ENCODE measurements around the gene ADPRS.

The ADPRS gene

DNA sequence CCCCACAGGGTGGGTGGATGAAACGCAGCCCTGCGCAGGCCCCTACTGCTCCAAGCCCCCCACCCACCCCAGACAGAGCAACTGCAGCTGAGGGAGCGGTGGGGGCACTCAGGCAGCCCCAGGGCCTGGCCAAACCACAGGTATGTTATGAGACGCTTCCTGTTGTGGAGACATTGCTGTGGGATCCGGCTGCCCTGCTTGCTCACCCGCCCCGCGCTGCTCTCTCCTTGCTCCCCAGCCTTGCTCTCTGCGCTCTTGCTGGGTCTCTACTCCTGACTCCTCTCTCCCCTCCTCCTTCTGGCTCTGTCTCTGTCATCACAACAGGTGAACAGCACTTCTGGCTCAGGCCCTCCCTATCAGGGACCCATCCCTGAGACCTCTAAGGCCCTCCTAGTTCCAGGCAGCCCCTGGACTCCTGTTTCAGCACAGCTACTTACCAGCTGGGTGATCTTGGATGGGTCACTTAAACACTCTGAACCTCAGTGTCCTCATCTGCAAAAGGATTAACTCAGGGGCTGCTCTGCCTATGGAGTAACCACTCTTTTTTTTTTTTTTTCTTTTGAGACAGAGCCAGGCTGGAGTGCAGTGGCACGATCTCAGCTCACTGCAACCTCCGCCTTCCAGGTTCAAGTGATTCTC is 20.5 kb downstream of the ADPRS start:
- DNase-seq = no peak

DNA sequence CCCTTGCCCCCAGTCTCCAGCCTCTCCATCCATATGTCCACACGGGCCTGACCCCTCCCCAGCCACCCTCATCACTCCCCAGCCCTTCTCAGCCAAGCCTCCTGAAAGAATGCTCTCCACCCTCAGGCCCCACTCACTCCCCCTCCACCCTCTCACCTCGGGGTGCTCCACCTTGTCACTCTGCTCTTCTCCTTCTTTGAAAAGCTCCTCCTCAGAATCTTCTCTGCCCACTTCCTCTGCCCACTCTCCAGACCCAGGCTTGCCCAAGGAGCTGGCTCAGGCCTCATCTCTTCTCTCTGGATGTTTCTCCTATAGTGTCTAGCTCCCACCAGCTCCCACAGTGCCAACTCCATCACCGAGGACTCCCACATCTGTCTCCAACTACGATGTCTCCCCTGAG is 22.5 kb downstream of the ADPRS start:
- DNase-seq = no peak

DNA sequence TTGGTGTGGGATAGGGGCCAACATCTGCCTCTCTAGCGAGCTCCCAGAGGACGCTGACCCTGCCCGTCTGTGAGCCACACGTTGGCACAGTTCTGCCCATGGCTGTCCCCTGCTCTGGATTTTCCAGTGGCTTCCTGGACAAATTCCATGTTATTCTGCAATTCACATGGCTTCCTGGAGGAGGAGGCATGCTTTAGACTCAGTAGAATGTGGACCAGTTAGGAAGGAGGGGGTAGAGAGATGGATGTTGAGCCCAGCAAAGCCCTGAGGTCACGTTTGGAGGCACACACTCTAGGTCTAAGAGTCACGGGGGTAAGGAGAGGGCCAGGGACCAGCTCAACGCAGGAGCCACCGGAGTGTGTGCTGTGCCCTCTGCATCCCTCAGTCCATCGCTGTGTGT is 24.1 kb downstream of the ADPRS start:
- DNase-seq = no peak

DNA sequence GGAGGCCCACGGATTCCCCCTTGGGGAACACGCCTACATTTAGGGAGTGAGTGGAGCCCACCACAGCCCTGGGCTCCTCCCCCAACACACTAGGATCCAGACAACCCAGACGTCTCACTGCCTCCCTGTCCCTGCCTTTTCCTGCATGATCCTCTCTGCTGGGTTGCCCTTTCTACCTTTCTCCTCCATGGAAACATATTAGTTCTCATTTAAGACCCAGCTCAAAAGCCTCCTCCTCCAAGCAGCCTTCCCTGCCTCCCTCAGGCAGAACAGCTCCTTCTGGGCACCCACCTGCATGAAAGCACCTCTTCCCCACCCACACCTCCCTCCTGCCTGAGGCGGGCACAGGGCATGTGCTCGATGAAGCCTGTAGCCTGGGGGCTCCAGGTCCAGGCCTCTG is 25.7 kb downstream of the ADPRS start:
- no peak for DNase-seq

DNA sequence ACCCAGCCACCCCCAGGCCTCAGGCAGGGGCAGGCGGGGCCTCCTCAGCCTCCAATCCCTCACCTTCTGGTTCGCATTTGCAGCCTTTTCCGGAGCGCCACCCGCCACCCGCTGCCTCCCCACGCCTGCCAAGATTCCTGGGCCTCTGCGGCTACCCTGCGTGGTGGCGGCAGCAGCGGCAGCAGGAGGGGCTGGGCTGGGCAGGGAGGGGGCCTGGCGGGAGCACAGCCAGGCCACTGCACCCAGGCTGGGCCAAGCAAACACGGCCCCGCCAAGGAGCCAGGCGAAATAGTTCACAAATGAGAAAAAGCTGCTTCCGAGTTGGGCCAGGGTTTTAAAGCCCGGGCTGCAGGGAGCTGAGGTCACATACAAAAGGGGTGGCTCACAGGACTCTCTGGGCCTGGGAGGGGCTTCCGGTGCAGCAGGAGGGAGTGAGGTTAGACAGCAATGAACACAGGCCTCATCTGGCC is 26.5 kb downstream of the ADPRS start:
- DNase-seq = no peak

DNA sequence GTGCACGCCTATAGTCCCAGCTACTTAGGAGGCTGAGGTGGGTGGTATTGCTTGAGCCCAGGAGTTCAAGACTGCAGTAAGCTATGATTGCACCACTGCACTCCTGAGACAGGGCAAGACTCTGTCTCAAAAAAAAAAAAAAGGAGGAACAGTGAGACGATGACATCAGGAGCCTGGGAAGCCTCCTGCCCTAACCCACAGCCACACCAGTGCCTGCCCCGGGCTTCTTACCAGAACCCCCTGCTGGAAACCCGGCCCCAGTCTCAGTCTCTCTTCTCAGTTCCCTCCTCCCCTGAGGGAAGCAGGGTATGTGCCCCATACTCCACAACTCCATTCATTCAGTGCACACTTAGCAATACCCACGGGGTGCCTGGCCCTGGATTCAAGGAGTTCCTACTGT is 27.2 kb downstream of the ADPRS start:
- no peak for DNase-seq

DNA sequence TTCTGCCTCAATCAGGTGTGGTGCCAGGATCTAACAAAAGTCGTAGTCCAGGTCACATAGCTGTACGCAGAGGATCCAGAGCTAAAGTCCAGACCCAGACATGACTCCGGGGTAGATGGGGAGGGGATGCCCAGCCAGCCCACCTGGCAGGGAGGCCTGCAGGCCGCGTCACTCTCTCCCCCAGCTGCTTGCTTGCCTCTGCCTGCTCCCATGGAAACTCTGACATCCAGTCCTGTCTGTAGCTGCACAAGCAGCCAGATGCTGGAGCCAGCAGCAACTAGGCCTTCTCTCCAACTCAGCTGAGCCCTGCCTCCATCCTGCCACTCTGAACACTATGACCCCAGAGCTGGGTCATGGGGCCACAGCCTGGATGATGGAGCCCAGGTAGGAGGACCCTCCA is 28.2 kb downstream of the ADPRS start:
- no peak for DNase-seq

DNA sequence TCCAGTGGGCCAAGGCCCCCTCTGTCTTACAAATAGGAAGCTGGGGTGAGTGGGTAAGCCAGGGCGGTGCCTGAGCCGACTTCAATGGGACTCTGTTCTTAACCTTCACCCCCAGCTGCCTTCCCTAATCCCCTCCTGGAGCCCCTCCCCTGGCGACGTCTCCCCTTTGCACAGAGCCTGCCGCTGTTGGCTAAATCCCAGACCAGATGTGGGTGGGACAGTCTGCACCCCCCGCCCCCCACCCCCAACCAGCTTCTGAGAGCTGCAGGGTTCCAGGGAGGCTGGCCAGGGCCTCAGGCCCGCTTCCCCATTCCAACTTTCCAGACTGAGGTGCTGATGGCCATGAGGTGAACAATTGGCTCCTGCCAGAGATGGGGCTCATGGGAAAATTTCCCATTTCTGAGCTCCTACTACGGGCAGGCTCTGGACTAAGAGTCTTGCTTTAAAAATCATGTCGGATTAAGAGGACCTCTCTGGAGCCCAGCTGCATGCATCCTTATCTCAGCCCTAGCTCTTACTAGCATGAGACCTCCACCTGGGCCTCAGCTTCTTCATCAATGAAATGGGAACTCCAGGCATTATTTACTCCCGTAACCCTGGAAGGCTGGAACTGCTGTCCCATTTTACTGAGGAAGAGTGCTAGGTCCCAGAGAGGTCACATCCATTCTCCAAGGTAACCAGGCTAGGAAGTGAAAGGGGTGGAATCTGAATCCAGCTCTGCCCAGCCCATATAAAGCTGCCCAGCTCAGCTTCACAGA is 29.9 kb downstream of the ADPRS start:
- DNase-seq = no peak

DNA sequence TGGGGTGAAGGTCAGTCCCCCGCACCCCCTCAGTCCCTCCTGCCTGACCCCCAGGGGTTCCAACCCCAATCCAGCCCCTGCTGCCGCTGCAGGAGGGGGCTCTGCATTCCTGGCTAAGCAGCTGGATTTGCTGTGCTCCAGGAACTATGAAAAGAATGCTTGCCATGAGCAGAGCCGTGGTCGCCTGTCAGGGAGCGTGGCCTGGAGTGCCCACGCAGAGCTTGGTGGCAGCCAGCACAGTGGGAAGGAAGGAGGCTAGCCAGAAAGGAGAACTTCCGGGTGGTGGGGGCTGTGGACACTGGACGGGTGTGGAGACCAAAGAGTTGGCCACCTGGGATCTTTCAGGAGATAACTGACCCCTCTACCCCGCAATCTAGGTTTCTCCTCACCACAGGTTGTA is 30.8 kb downstream of the ADPRS start:
- DNase-seq = no peak

DNA sequence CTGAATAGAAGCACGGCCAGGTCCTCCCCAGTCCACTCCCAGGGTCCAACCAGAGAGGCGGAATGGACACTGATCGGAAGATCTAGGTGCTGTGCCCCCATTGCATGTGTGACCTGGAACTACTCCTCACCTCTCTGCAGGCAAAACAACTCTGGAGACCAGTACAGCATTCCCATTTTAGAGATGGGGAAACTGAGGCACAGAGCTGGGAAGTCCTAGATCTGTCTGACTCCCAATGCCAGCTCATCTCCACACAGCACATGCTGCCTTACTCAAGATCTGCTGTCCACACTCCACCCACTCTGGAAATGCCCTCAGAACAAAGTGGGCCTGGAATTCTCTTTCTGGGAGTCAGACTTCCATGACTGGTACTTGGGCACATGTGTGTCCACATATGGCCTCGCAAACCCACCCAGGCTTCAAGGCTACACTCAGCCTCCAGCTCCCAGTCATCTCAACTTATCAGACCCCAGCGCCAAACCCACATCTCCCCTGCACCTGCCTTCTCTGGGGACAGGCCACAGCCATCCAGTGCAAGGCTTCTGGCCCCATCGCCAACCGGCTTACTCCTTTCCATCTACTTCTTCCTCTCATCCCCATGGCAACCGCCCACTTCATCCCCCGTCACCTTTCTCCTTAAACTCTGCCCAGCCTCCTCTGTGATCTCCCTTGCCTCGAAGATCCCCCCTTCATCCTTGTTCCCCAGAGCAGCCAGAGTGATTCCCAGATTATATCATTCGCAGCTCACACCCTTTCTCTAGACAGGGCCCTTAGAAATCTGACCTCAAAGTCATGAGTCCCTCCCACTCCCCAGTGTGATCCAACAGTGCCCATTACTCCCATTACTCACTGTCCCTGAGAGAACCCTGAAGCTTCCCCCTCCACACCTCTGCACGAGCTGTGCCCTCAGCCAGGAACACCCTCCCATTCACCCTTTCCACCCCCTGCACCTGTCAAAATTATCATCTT is 33.7 kb downstream of the ADPRS start:
- DNase-seq = no peak

DNA sequence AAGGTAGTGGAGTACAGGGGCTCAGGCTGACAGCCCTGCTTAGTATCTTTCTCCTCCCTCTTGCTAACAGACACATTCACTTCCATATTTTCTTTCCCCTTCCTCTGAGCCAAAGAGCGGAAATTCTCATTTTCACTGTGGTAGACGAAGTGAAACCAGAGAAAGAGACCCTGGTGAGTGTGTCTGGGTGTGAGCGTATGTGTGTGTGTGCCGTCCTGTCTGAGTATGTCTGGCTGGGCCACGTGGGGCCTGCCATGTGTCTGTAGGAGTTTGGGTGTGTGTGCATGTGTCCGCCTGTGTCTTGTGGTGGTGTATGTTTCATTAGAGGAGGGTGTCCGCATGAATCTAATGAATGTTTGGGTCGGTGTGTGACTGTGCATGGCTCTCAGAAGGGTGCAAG is 34.7 kb downstream of the ADPRS start:
- DNase-seq = no peak

DNA sequence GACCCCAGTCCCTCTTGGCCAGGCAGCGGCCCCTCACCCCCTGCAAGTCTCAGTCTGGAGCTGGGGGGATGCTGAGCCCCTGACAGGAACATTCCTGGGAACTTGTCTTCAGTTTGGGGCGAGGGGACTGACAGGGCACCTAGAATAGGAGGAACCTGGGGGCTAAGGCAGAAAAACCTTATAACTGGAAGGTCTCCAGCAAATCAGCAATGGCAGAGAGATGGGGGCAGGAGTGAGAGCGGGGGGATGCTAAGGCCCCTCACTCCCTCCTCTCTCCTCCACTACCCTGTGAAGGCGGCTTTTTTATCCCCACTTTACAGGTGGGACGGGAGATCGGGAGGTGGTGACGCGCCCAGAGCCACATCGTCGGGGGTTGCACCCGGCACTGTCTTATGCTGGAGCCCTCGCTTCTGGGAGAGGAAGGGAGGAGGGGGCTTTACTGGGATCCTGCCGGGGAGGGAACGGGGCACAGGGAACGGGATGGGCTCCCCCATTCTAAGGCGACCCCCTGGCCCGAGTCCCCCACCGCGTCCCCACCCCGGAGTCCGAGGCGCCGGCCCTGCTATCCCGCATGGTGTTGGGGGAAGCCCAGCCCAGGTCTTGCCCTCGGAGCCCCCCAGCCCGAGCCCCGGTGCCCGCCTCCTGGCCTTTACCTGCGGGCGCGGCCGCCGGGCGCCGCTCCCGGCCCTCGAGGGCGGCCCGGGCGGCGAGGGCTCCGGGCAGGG is 35.9 kb downstream of the ADPRS start:
- no peak for DNase-seq

DNA sequence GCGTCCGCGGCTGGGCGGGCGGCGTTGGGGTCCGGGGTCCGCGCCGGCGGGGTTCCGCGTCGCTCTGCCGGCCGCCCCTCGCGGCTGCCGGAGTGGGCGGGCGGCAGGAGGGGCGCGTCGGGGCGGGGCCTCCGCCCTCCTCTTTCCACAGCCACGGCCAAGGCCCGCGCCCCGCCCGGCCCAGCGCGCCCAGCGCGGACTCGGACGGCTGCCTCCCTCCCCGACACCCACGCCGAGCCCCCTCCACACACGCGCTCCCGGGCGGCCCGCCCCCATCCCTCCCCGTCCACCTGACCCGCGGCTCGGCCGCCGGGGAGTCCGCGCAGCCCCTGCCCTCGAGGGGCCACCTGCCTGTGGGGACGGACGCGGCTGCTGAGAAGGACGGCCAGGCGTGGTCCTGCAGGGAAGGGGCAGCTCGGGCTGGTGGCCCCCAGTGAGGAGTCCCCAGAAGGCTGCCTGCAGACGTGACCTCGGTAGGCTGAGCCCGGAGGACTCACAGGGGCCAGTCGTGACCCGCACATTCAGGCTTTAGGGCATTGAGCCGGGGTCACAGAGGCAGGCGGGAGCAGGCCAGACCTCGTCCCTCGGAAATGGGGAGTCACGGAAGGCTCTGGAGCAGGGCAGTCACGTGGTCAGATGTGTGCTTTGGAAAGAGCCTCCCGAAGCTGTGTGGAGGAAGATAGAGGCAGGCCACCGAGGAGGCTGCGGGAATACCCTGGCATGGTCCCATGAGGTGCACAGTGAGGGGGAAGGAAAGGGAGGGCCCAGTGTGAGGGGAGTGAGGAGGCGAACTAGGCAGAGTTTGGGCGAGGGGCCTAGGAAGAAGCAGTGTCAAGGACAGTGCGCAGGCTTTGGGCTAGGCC is 36.7 kb downstream of the ADPRS start, which contains the start of gene COL8A2:
Gene COL8A2 (minus strand): TSS at position 94 of the 863 bp plus-strand sequence. CDS start 24,980 bp downstream, outside the sequence.
- DNase-seq = no peak

DNA sequence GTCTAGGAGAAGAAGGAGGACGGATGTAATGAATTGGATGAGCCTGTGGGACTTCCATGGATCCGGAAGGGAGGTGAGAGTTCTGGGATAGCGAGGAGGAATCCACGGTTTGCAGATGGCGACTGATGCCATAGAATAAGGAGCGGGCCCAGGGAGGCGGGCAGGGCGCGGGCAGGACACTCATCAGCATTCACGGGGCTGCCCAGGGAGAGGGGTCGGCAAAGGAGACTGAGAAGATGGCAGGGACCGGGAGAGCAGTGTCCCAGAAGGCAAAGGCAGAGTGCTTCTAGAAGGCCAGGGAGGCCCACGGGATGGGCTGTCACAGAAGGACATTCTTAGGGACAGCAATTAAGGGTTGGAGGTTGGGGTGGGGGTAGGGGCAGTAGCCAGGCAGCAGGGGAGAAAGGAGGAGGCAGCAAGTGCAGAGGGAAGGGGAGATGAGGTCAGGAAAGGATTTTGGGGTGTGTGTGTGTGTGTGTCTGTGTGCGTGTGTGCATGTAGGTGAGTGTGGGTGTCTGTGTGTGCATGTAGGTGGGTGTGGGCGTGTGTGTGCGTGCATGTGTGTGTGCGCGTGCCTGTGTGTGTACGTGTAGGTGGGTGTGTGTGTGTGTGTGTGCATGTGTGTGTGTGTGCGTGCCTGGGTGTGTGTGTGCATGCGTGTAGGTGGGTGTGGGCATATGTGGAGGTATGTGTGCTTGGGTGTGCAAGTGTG is 37.5 kb downstream of the ADPRS start:
- no peak for DNase-seq

DNA sequence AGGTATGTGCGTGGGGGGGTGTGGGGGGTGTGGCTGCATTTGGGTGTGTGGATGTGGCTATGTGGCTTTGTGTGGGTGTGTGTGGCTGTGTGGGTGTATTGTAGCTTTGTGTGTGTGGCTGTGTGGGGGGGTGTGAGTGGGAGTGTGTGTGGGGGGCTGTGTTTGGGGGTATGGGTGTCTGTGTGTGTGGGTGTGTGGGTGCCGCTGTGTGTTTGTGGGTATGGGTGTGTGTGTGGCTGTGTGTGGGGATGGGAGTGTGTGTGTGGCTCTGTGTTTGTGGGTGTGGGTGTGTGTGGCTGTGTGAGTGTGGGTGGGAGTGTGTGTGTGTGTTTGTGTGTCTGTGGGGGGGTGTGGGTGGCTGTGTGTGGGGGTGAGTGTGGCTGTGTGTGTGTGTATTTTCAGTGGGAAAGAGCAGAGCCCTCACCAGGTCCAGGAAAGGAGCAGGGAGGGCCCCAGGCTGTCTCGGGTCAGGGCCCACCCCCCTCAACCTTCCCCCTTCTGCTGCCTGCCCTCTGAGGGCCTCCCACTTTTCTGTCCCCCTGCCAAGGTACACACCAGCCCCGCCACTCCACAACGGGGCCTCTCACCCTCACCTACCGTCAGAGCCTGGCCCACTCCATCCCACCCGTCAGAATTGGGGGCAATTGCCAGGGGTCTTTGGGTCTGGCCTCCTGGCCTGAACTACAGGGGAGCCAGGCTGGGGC is 38.3 kb downstream of the ADPRS start:
- DNase-seq = no peak

DNA sequence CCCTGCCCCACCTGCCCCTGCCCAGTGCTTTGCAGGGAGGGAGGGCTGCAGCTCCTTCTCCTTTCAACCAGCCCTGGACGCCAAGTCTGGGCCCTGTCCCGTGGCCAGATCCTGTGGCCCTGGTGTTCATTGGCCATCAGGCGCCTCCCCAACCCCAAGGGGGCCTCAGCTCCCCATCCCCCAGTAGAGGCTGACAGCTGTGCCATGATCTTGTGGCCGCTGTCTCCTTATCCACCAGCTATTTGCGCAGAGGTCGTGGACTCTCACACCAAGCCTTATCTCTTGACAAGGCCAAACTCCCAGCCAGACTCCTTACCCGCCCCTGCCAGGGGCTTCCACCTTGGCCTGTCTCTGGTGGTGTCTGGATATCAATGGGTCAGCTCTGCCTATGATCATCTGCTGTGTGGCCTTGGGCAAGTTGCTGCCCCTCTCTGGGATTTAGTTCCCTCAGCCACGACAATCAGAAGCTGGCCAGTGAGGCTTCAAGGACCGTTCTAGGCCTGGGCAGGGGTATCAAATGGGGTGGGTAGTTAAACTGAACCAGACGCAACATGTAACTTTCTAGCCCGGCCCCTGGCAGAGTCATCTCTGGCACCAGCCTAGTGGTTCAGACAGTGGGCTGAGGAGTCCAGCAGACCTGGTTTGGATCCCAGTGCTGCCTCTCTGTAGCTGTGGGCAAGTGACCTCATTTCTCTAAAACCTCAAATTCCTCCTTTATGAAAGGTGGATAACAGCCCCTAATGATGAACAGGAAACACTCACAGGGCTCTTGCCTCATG is 39.6 kb downstream of the ADPRS start:
- no peak for DNase-seq

DNA sequence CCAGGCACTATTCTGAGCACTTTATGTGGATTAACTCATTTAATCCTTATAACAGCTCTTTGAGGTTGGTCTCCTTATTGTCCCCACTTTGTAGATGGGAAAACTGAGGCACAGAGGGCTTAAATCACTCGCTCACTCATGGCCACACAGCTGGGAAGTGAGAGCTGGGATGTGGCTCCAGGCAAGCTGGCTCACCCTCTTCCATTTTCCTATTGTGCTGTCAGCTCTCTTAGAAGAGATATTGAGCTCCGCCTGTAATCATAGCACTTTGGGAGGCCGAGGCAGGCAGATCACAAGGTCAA is 40.2 kb downstream of the ADPRS start:
- DNase-seq = no peak

DNA sequence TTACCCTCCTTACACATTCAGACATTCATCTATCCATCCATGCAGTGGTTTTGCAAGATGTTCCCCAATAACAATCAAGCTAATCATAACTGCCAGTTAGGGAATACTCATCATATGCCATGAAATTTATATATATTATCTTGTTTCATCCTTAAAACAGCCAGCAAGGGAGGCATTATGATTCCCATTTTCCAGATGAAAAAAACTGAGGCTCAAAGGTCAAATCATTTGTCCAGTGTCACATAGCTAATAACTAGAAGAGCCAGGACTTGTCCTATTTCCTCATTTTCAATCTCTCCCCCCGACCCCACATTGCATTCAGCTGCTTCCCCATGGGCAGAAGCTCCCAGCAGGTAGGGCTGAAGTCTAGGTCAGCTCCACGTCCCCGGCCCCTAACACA is 43.3 kb downstream of the ADPRS start:
- DNase-seq = no peak

DNA sequence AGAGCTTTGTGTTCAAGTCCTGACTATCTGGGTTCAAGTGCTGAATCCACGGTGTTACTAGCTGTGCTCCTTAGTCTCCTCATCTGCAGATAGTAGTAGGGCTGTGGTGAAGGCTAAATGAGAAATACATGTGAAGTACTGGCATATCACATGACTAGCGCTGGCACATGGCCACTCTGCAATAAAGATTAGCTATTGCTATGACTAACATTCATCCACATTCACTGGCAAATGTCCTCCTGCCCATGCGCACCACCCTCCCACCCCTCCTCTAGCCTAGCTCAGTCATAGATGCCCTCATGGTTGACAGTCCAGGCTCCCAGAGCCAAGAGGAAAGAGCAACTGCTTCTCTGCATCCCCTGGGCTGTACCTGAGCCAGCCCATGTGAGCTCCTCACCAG is 44.8 kb downstream of the ADPRS start:
- no peak for DNase-seq

DNA sequence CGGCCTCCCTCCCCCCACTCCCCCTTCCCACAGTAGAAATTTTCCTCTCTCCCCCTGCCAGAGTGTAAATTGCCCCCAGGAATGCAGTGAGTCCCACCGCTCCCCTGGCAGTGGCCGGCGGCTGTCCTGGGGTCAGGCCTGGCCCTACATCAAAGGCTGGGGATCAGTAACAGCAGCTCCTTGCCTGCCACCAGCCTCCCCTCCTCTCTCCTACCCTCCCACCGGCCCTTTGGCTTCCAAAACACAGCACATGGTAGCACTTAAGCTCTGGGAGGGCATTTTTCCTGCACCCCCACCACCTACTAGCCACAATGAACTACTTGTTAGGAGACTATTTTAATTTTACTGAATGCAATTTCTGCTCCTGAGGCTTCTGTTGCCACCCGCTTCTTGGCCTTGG is 45.3 kb downstream of the ADPRS start:
- no peak for DNase-seq
